ENCODE data around the gene IFT172.
"Not testable (repeated sequence)": the region's sequence is repeated elsewhere in the genome, so short reads cannot be mapped to it uniquely, and the experiment has no call there.

Gene IFT172

GRCh38 chr2:27489498-27490397 is at the start of gene IFT172:
Gene IFT172 (minus strand): TSS chr2:27489743. CDS start chr2:27489653, 90 bp downstream.
- Histone ChIP-seq H3K4me3 (ENCODE audit: low read depth in 1 of 2, low read length in 2 of 2) (peak within 1 kb of the TSS; percentile 80 to 91), H3K36me3 (ENCODE audit: control insufficient read depth in 1 of 2, insufficient read depth in 2 of 2, low read length in 2 of 2) (peaks cover 0 to 15% of the 10 kb centered on the region in 2 donors), H3K27ac (ENCODE audit: low read length) (peak within 1 kb of the TSS; percentile 73), H3K27me3 (ENCODE audit: low read depth, low read length) (no peaks in the 10 kb centered on the region), H3K9me3 (ENCODE audit: control insufficient read depth in 1 of 2, low read length in 2 of 2) (no peaks in the 10 kb centered on the region), H3K4me1 (ENCODE audit: control insufficient read depth in 1 of 2, insufficient read depth in 2 of 2, low read length in 2 of 2) (peaks cover 3 to 10% of the 10 kb centered on the region in 2 donors)

GRCh38 chr2:27538839-27539450 is 49.4 kb upstream of the IFT172 start:
- H3K36me3 ChIP-seq (ENCODE audit: control insufficient read depth in 1 of 2, insufficient read depth in 2 of 2, low read length in 2 of 2); H3K4me1 ChIP-seq (ENCODE audit: control insufficient read depth in 1 of 2, insufficient read depth in 2 of 2, low read length in 2 of 2); H3K9me3 ChIP-seq (ENCODE audit: control insufficient read depth in 1 of 2, low read length in 2 of 2); H3K27me3 ChIP-seq (ENCODE audit: low read depth, low read length); H3K4me3 ChIP-seq (ENCODE audit: low read depth in 1 of 2, low read length in 2 of 2); H3K27ac ChIP-seq (ENCODE audit: low read length): not testable (repeated sequence)

GRCh38 chr2:27537287-27537686 is 47.7 kb upstream of the IFT172 start:
- H3K4me3 ChIP-seq (ENCODE audit: low read depth in 1 of 2, low read length in 2 of 2): no peak overlapping the region
- H3K4me1 ChIP-seq (ENCODE audit: control insufficient read depth in 1 of 2, insufficient read depth in 2 of 2, low read length in 2 of 2): no peaks in the 10 kb centered on the region
- no peaks in the 10 kb centered on the region for H3K27me3 ChIP-seq (ENCODE audit: low read depth, low read length)
- H3K36me3 ChIP-seq (ENCODE audit: control insufficient read depth in 1 of 2, insufficient read depth in 2 of 2, low read length in 2 of 2): no peaks in the 10 kb centered on the region
- H3K27ac ChIP-seq (ENCODE audit: low read length): no peak overlapping the region
- no peaks in the 10 kb centered on the region for H3K9me3 ChIP-seq (ENCODE audit: control insufficient read depth in 1 of 2, low read length in 2 of 2)

- no peaks in the 10 kb centered on the region for H3K4me1 ChIP-seq (ENCODE audit: control insufficient read depth in 1 of 2, insufficient read depth in 2 of 2, low read length in 2 of 2)
- H3K36me3 ChIP-seq (ENCODE audit: control insufficient read depth in 1 of 2, insufficient read depth in 2 of 2, low read length in 2 of 2): no peaks in the 10 kb centered on the region
- no peaks in the 10 kb centered on the region for H3K27me3 ChIP-seq (ENCODE audit: low read depth, low read length)
- no peak overlapping the region for H3K27ac ChIP-seq (ENCODE audit: low read length)
- H3K4me3 ChIP-seq (ENCODE audit: low read depth in 1 of 2, low read length in 2 of 2): no peak overlapping the region
- H3K9me3 ChIP-seq (ENCODE audit: control insufficient read depth in 1 of 2, low read length in 2 of 2): no peaks in the 10 kb centered on the region
Observed at GRCh38 chr2:27531983-27532382, 42.4 kb upstream of the IFT172 start.

GRCh38 chr2:27527182-27527581 is 37.6 kb upstream of the IFT172 start:
- Histone ChIP-seq H3K36me3 (ENCODE audit: control insufficient read depth in 1 of 2, insufficient read depth in 2 of 2, low read length in 2 of 2) (no peaks in the 10 kb centered on the region), H3K4me1 (ENCODE audit: control insufficient read depth in 1 of 2, insufficient read depth in 2 of 2, low read length in 2 of 2) (no peaks in the 10 kb centered on the region), H3K4me3 (ENCODE audit: low read depth in 1 of 2, low read length in 2 of 2) (no peak overlapping the region), H3K27ac (ENCODE audit: low read length) (no peak overlapping the region), H3K9me3 (ENCODE audit: control insufficient read depth in 1 of 2, low read length in 2 of 2) (no peaks in the 10 kb centered on the region), H3K27me3 (ENCODE audit: low read depth, low read length) (no peaks in the 10 kb centered on the region)

- H3K27ac ChIP-seq (ENCODE audit: low read length): no peak overlapping the region
Observed at GRCh38 chr2:27522400-27522945, 32.9 kb upstream of the IFT172 start.

GRCh38 chr2:27520316-27520715 is 30.8 kb upstream of the IFT172 start:
- Histone ChIP-seq H3K4me3 (ENCODE audit: low read depth in 1 of 2, low read length in 2 of 2) (no peak overlapping the region), H3K4me1 (ENCODE audit: control insufficient read depth in 1 of 2, insufficient read depth in 2 of 2, low read length in 2 of 2) (no peaks in the 10 kb centered on the region), H3K9me3 (ENCODE audit: control insufficient read depth in 1 of 2, low read length in 2 of 2) (no peaks in the 10 kb centered on the region), H3K27me3 (ENCODE audit: low read depth, low read length) (no peaks in the 10 kb centered on the region), H3K36me3 (ENCODE audit: control insufficient read depth in 1 of 2, insufficient read depth in 2 of 2, low read length in 2 of 2) (no peaks in the 10 kb centered on the region), H3K27ac (ENCODE audit: low read length) (no peak overlapping the region)

More at GRCh38 chr2:27522400-27522945, 32.9 kb upstream of the IFT172 start:
- no peaks in the 10 kb centered on the region for H3K27me3 ChIP-seq (ENCODE audit: low read depth, low read length)
- no peaks in the 10 kb centered on the region for H3K9me3 ChIP-seq (ENCODE audit: control insufficient read depth in 1 of 2, low read length in 2 of 2)
- no peaks in the 10 kb centered on the region for H3K4me1 ChIP-seq (ENCODE audit: control insufficient read depth in 1 of 2, insufficient read depth in 2 of 2, low read length in 2 of 2)
- H3K36me3 ChIP-seq (ENCODE audit: control insufficient read depth in 1 of 2, insufficient read depth in 2 of 2, low read length in 2 of 2): no peaks in the 10 kb centered on the region
- H3K4me3 ChIP-seq (ENCODE audit: low read depth in 1 of 2, low read length in 2 of 2): no peak overlapping the region

- Histone ChIP-seq H3K4me1 (ENCODE audit: control insufficient read depth in 1 of 2, insufficient read depth in 2 of 2, low read length in 2 of 2) (no peaks in the 10 kb centered on the region), H3K27ac (ENCODE audit: low read length) (no peak overlapping the region), H3K4me3 (ENCODE audit: low read depth in 1 of 2, low read length in 2 of 2) (no peak overlapping the region), H3K9me3 (ENCODE audit: control insufficient read depth in 1 of 2, low read length in 2 of 2) (no peaks in the 10 kb centered on the region), H3K36me3 (ENCODE audit: control insufficient read depth in 1 of 2, insufficient read depth in 2 of 2, low read length in 2 of 2) (no peaks in the 10 kb centered on the region), H3K27me3 (ENCODE audit: low read depth, low read length) (no peaks in the 10 kb centered on the region)
Observed at GRCh38 chr2:27518782-27519113, 29.2 kb upstream of the IFT172 start.

- no peak overlapping the region for H3K4me3 ChIP-seq (ENCODE audit: low read depth in 1 of 2, low read length in 2 of 2)
- H3K36me3 ChIP-seq (ENCODE audit: control insufficient read depth in 1 of 2, insufficient read depth in 2 of 2, low read length in 2 of 2): no peaks in the 10 kb centered on the region
- H3K27ac ChIP-seq (ENCODE audit: low read length): no peak overlapping the region
- H3K27me3 ChIP-seq (ENCODE audit: low read depth, low read length): no peaks in the 10 kb centered on the region
- no peaks in the 10 kb centered on the region for H3K9me3 ChIP-seq (ENCODE audit: control insufficient read depth in 1 of 2, low read length in 2 of 2)
- no peaks in the 10 kb centered on the region for H3K4me1 ChIP-seq (ENCODE audit: control insufficient read depth in 1 of 2, insufficient read depth in 2 of 2, low read length in 2 of 2)
Observed at GRCh38 chr2:27518113-27518781, 28.7 kb upstream of the IFT172 start.

- Histone ChIP-seq H3K27me3 (ENCODE audit: low read depth, low read length) (no peaks in the 10 kb centered on the region), H3K36me3 (ENCODE audit: control insufficient read depth in 1 of 2, insufficient read depth in 2 of 2, low read length in 2 of 2) (no peaks in the 10 kb centered on the region), H3K27ac (ENCODE audit: low read length) (no peak overlapping the region), H3K9me3 (ENCODE audit: control insufficient read depth in 1 of 2, low read length in 2 of 2) (no peaks in the 10 kb centered on the region), H3K4me3 (ENCODE audit: low read depth in 1 of 2, low read length in 2 of 2) (no peak overlapping the region), H3K4me1 (ENCODE audit: control insufficient read depth in 1 of 2, insufficient read depth in 2 of 2, low read length in 2 of 2) (no peaks in the 10 kb centered on the region)
Observed at GRCh38 chr2:27509326-27509725, 19.8 kb upstream of the IFT172 start.

- Histone ChIP-seq H3K9me3 (ENCODE audit: control insufficient read depth in 1 of 2, low read length in 2 of 2) (no peaks in the 10 kb centered on the region), H3K36me3 (ENCODE audit: control insufficient read depth in 1 of 2, insufficient read depth in 2 of 2, low read length in 2 of 2) (no peaks in the 10 kb centered on the region), H3K4me3 (ENCODE audit: low read depth in 1 of 2, low read length in 2 of 2) (no peak overlapping the region), H3K4me1 (ENCODE audit: control insufficient read depth in 1 of 2, insufficient read depth in 2 of 2, low read length in 2 of 2) (no peaks in the 10 kb centered on the region), H3K27ac (ENCODE audit: low read length) (no peak overlapping the region), H3K27me3 (ENCODE audit: low read depth, low read length) (no peaks in the 10 kb centered on the region)
Observed at GRCh38 chr2:27507293-27507692, 17.8 kb upstream of the IFT172 start.
